Stimulated activated CD4-positive, alpha-beta T cell treated with anti-CD3 and anti-CD28 coated beads, Interleukin-4, amount 100 ng/mL, for 48 hours (primary cell): Measurements from ENCODE around the gene LAPTM5.

Experiments used
- DNase-seq, 2 donors: peaks; one replicate each; pipeline ENCODE4 v3.0.0-alpha.2; 2020; ENCODE audit warnings: low read depth in 2 of 2

LAPTM5 gene

GRCh38 chr1:30787266-30787665, 29.7 kb upstream of the LAPTM5 start:
- no peak for DNase-seq

GRCh38 chr1:30786264-30786991, 28.9 kb upstream of the LAPTM5 start:
- no peak for DNase-seq

- DNase-seq, result no peak
Measured at GRCh38 chr1:30785714-30786113, 28.1 kb upstream of the LAPTM5 start.

GRCh38 chr1:30785181-30785580, 27.6 kb upstream of the LAPTM5 start:
- DNase-seq, result no peak

- no peak for DNase-seq
Measured at GRCh38 chr1:30783256-30783915, 25.8 kb upstream of the LAPTM5 start.

GRCh38 chr1:30782361-30783255, 25.0 kb upstream of the LAPTM5 start:
- DNase-seq, result peak; percentile 60 to 69

GRCh38 chr1:30781906-30782305, 24.3 kb upstream of the LAPTM5 start:
- DNase-seq, result no peak

GRCh38 chr1:30780409-30780808, 22.8 kb upstream of the LAPTM5 start:
- DNase-seq, result no peak

- DNase-seq, result peak; percentile 85 to 99
Measured at GRCh38 chr1:30779294-30780071, 21.9 kb upstream of the LAPTM5 start.

- no peak for DNase-seq
Measured at GRCh38 chr1:30778979-30779293, 21.4 kb upstream of the LAPTM5 start.

GRCh38 chr1:30778154-30778978, 20.8 kb upstream of the LAPTM5 start:
- DNase-seq, result no peak

- DNase-seq, result no peak
Measured at GRCh38 chr1:30777904-30778153, 20.3 kb upstream of the LAPTM5 start.

- DNase-seq, result no peak
Measured at GRCh38 chr1:30777060-30777903, 19.7 kb upstream of the LAPTM5 start.

GRCh38 chr1:30776097-30777059, 18.8 kb upstream of the LAPTM5 start:
- DNase-seq, result no peak

- no peak for DNase-seq
Measured at GRCh38 chr1:30775433-30775975, 17.9 kb upstream of the LAPTM5 start.

- no peak for DNase-seq
Measured at GRCh38 chr1:30774550-30775432, 17.2 kb upstream of the LAPTM5 start.

- DNase-seq, result no peak
Measured at GRCh38 chr1:30773722-30774358, 16.3 kb upstream of the LAPTM5 start.
